GM12878 (cell line): ENCODE data around the gene HMGXB4. TPM values are rescaled to one million over a fixed set of nuclear protein-coding genes. Genes with fewer than 3 reads are reported as not detected.

Experiments
- ATAC-seq: fragments of 200-7000 bp; cut with Tn5 transposase; 3 replicates; pipeline ENCODE4 v1.9.1; 2020; ENCODE audit warnings: mild to moderate bottlenecking, moderate library complexity
- BruUV-seq: library from RNA; stranded (reverse); fragments of 400-500 nt; replicated peaks from 2 replicates; lab custom pipeline; 2021; lab: Mats Ljungman, UMichigan
- CTCF ChIA-PET: fragments of 300-600 bp; sonication (Branson Sonifier 250); formaldehyde crosslinking; extraction: SDS; loops from one replicate; lab custom pipeline; 2021; ENCODE audit warnings: inconsistent platforms; lab: Yijun Ruan, JAX
- POLR2A ChIA-PET: fragments of 350-600 bp; formaldehyde crosslinking; extraction: SDS; loops from one replicate; lab custom pipeline; 2021; ENCODE audit warnings: inconsistent platforms; lab: Charles Lee
- RAD21 ChIA-PET: fragments of 300-600 bp; sonication (Branson Sonifier 250); formaldehyde crosslinking; loops from one replicate; lab custom pipeline; 2023; ENCODE audit warnings: antibody characterized with exemption; ENCODE audit not compliant: unreplicated experiment; lab: Charles Lee
- SMC1A ChIA-PET: fragments of 300-600 bp; sonication (Branson Sonifier 250); formaldehyde crosslinking; loops from one replicate; lab custom pipeline; 2023; ENCODE audit not compliant: unreplicated experiment, uncharacterized antibody; lab: Charles Lee
- DNase-seq: peaks from one replicate; pipeline ENCODE4 v3.0.0-alpha.2; 2011; ENCODE audit warnings: low read depth, low spot score
- FAIRE-seq: peaks from 3 replicates; lab custom pipeline; 2011; peaks lifted over from hg19 to GRCh38; lab: Jason Lieb, UNC
- H2AFZ ChIP-seq: 2 replicates; pipeline ENCODE4 v1.6.0; 2011; ENCODE audit warnings: low read depth, low read length, control low read depth; ENCODE audit not compliant: control insufficient read depth
- H3K27ac ChIP-seq: 2 replicates; pipeline ENCODE4 v1.5.1; 2011; ENCODE audit warnings: control low read depth; ENCODE audit not compliant: control insufficient read depth, insufficient read depth
- H3K27me3 ChIP-seq, 2 experiments: replicated peaks in 1 of 2; 2 replicates each; pipeline versions ENCODE4 v1.6.0 to v1.6.1; 2011; ENCODE audit warnings: low read length in 1 of 2; ENCODE audit not compliant: control insufficient read depth in 2 of 2, insufficient read depth in 2 of 2
- H3K36me3 ChIP-seq, 2 experiments: 2 replicates each; pipeline ENCODE4 v1.5.1; 2011; ENCODE audit warnings: low read length in 1 of 2; ENCODE audit not compliant: control insufficient read depth in 2 of 2, insufficient read depth in 2 of 2
- H3K4me1 ChIP-seq: 2 replicates; pipeline ENCODE4 v1.6.1; 2011; ENCODE audit warnings: mild to moderate bottlenecking, low read length, moderate library complexity, mixed read lengths; ENCODE audit not compliant: control insufficient read depth, insufficient read depth
- H3K4me2 ChIP-seq: 2 replicates; pipeline ENCODE4 v1.6.0; 2011; ENCODE audit warnings: control low read depth; ENCODE audit not compliant: control insufficient read depth, insufficient read depth
- H3K4me3 ChIP-seq: fragments of 200-600 bp; sonication (generic); 2 replicates; pipeline ENCODE4 v1.5.1; 2016
- H3K79me2 ChIP-seq: 2 replicates; pipeline ENCODE4 v1.6.0; 2011; ENCODE audit warnings: low read length; ENCODE audit not compliant: control insufficient read depth, insufficient read depth
- H3K9ac ChIP-seq: 2 replicates; pipeline ENCODE4 v1.8.0; 2011; ENCODE audit warnings: low read length, control low read depth, mixed read lengths; ENCODE audit not compliant: control insufficient read depth, insufficient read depth
- H3K9me3 ChIP-seq: replicated peaks from 3 replicates; pipeline ENCODE4 v1.5.1; 2011; ENCODE audit warnings: mild to moderate bottlenecking, low read length; ENCODE audit not compliant: control insufficient read depth, insufficient read depth
- H4K20me1 ChIP-seq: 2 replicates; pipeline ENCODE4 v1.6.0; 2011; ENCODE audit not compliant: control insufficient read depth, insufficient read depth
- ATF3 ChIP-seq: IDR thresholded peaks from 2 replicates; pipeline ENCODE4 v1.6.1; 2011; ENCODE audit warnings: low read depth, mild to moderate bottlenecking, low read length, moderate library complexity, borderline replicate concordance; ENCODE audit errors: extremely low read depth
- BMI1 ChIP-seq: fragments of 450-650 bp; IDR thresholded peaks from 2 replicates; pipeline ENCODE4 v1.6.1; 2016; ENCODE audit warnings: mild to moderate bottlenecking, moderate library complexity, borderline replicate concordance
- E2F4 ChIP-seq: IDR thresholded peaks from 2 replicates; pipeline ENCODE4 v1.6.1; 2012; ENCODE audit warnings: low read depth, low read length, improper control_type of control experiment
- HDAC2 ChIP-seq: fragments of 200-600 bp; sonication (generic); IDR thresholded peaks from 2 replicates; pipeline ENCODE4 v1.6.1; 2017
- HDAC6 ChIP-seq: fragments of 200-600 bp; sonication (generic); IDR thresholded peaks from one replicate; pipeline ENCODE4 v1.8.0; 2017; ENCODE audit warnings: antibody characterized with exemption; ENCODE audit not compliant: unreplicated experiment
- IKZF1 ChIP-seq: fragments of 450-650 bp; conservative IDR thresholded peaks from 2 replicates; pipeline ENCODE4 v1.6.1; 2017; ENCODE audit warnings: antibody characterized with exemption, mild to moderate bottlenecking
- MAX ChIP-seq: IDR thresholded peaks from 2 replicates; pipeline ENCODE4 v1.6.1; 2012; ENCODE audit warnings: low read depth, low read length, improper control_type of control experiment
- MTA3 ChIP-seq: IDR thresholded peaks from 2 replicates; pipeline ENCODE4 v1.6.1; 2012; ENCODE audit warnings: low read length, inconsistent platforms, borderline replicate concordance
- PML ChIP-seq: IDR thresholded peaks from 2 replicates; pipeline ENCODE4 v1.6.1; 2012; ENCODE audit warnings: low read length, inconsistent platforms
- POU2F2 ChIP-seq: IDR thresholded peaks from 3 replicates; pipeline ENCODE4 v1.6.1; 2011; ENCODE audit warnings: low read depth, mild to moderate bottlenecking, low read length, borderline replicate concordance
- RB1 ChIP-seq: fragments of 450-650 bp; formaldehyde crosslinking; IDR thresholded peaks from 2 replicates; pipeline ENCODE4 v1.6.1; 2017; ENCODE audit warnings: mild to moderate bottlenecking, borderline replicate concordance
- REST ChIP-seq: IDR thresholded peaks from 2 replicates; pipeline ENCODE4 v1.6.1; 2012; ENCODE audit warnings: mild to moderate bottlenecking, low read depth, low read length
- SMAD1 ChIP-seq: fragments of 450-650 bp; IDR thresholded peaks from 2 replicates; pipeline ENCODE4 v1.6.1; 2018; ENCODE audit warnings: mild to moderate bottlenecking, low read depth; ENCODE audit not compliant: partially characterized antibody
- SMARCA5 ChIP-seq: fragments of 450-650 bp; IDR thresholded peaks from 2 replicates; pipeline ENCODE4 v1.6.1; 2017; ENCODE audit warnings: mild to moderate bottlenecking
- SPI1 ChIP-seq: IDR thresholded peaks from 2 replicates; pipeline ENCODE4 v1.6.1; 2011; ENCODE audit warnings: low read depth, mild to moderate bottlenecking, low read length, moderate library complexity, borderline replicate concordance; ENCODE audit not compliant: insufficient read depth
- SUZ12 ChIP-seq: fragments of 200-600 bp; sonication (generic); IDR thresholded peaks from one replicate; pipeline ENCODE4 v1.6.1; 2018; ENCODE audit warnings: antibody characterized with exemption, mild to moderate bottlenecking; ENCODE audit not compliant: unreplicated experiment
- ZNF274 ChIP-seq: IDR thresholded peaks from one replicate; pipeline ENCODE4 v1.8.0; 2011; ENCODE audit not compliant: insufficient read length, insufficient read depth
- ZZZ3 ChIP-seq: IDR thresholded peaks from 2 replicates; pipeline ENCODE4 v1.6.1; 2011; ENCODE audit warnings: low read depth; ENCODE audit not compliant: control insufficient read depth, insufficient read length
- WGBS: methylation state at CpG from one replicate; pipeline ENCODE4 v1.1.6; 2016; ENCODE audit warnings: low lambda C conversion rate; ENCODE audit not compliant: insufficient replicate concordance, insufficient coverage; ENCODE audit errors: missing lambda C conversion rate; 5-methylcytosine and 5-hydroxymethylcytosine counted together
- in situ Hi-C: fragments of 300-500 bp; cut with MboI; formaldehyde crosslinking; loops from 9 replicates; pipeline ENCODE4 v1.14.3; 2018; ENCODE audit warnings: mixed read lengths
- intact Hi-C: fragments of 100-400 bp; cut with micrococcal nuclease; formaldehyde crosslinking; loops from one replicate; pipeline ENCODE4 v1.14.2; 2022; ENCODE audit not compliant: unreplicated experiment
- polyA plus RNA-seq, 11 experiments: library from polyadenylated mRNA; depleted of rRNA in 4 of 11; unstranded in 6 of 11; stranded (reverse) in 5 of 11; fragments of >200 nt; fragmentation: Nextera tagmentation in 4 of 11; fragmentation: Illumina TruSeq in 1 of 11; extraction: Ambion mirVana in 4 of 11; extraction: Trizol in 1 of 11; gene quantifications; 1 replicate in 1 of 11; 2 replicates in 10 of 11; pipeline versions ENCODE4 v1.2.1 to v1.2.3, GENCODE V29; 2011 to 2016; ENCODE audit warnings: inconsistent platforms in 2 of 11, missing spikeins in 2 of 11, low read depth in 1 of 11
- total RNA-seq, 4 experiments: library from RNA; depleted of rRNA in 3 of 4; stranded (reverse); fragments of >200 nt in 3 of 4; fragmentation: Illumina TruSeq in 1 of 4; extraction: Trizol in 1 of 4; gene quantifications; 2 replicates each; pipeline versions ENCODE4 v1.2.1 to v1.2.3, GENCODE V29; 2013 to 2021

HMGXB4 gene
- total and polyA plus RNA-seq, 10 of the 15 experiments (the other 5 are each of a cell fraction or from before 2014, with no cell fraction given) = 15.5 to 44.5 (median 24.9) TPM

GRCh38 chr22:35212009-35212408, 45.3 kb upstream of the HMGXB4 start (continued):
- TF ChIP-seq REST = no peak

GRCh38 chr22:35212996-35213395, 44.3 kb upstream of the HMGXB4 start:
- ATAC-seq = no peak
- 36% methylated on average over 3 of the region's 3 CpGs for WGBS
- no peak for TF ChIP-seq SUZ12
- TF ChIP-seq SPI1 = no peak
- no peak for TF ChIP-seq MTA3
- no peak for TF ChIP-seq POU2F2
- TF ChIP-seq HDAC6 = no peak
- TF ChIP-seq IKZF1 = no peak
- no peak for TF ChIP-seq ZZZ3
- no peak for TF ChIP-seq MAX
- no peak for TF ChIP-seq RB1
- no peak for TF ChIP-seq SMARCA5
- no peak for TF ChIP-seq ATF3
- no peak for TF ChIP-seq ZNF274
- TF ChIP-seq HDAC2 = no peak
- no peak for TF ChIP-seq PML
- no peak for TF ChIP-seq SMAD1
- no peak for TF ChIP-seq BMI1
- no peak for TF ChIP-seq E2F4

More at GRCh38 chr22:35212996-35213395, 44.3 kb upstream of the HMGXB4 start:
- no peaks in the 10 kb centered on the region for H3K4me1 ChIP-seq
- H3K27ac ChIP-seq = no peak overlapping the region
- peaks cover 0 to 3% of the 10 kb centered on the region in 2 experiments; a peak in 2 of 4 replicates for H3K36me3 ChIP-seq
- DNase-seq (no peak), FAIRE-seq (no peak)
- ChIA-PET SMC1A (no interaction called here), RAD21 (no interaction called here), POLR2A (no interaction called here), CTCF (no interaction called here)
- H3K9me3 ChIP-seq = no peaks in the 10 kb centered on the region
- H3K79me2 ChIP-seq = no peaks in the 10 kb centered on the region
- no peak overlapping the region for H3K4me3 ChIP-seq
- H2AFZ ChIP-seq = no peak overlapping the region
- intact Hi-C loops (no loop called here), in situ Hi-C loops (no loop called here)
- BruUV-seq = no TSS peak
- H4K20me1 ChIP-seq = no peaks in the 10 kb centered on the region
- no peaks in the 10 kb centered on the region; a peak in 1 of 4 replicates for H3K27me3 ChIP-seq
- H3K9ac ChIP-seq = no peak overlapping the region
- H3K4me2 ChIP-seq = no peak overlapping the region
